K562 (cell line): ENCODE measurements around the gene OR2V2. TPM values are rescaled to one million over a fixed set of nuclear protein-coding genes. Genes with fewer than 3 reads are reported as not detected.
A peak's percentile ranks its signal among the peaks of the same experiment; 100 is the strongest.

Source experiments
- ATF1 ChIP-seq, 2 experiments: fragments of 450-650 bp in 1 of 2; IDR thresholded peaks; 2 replicates each; pipeline ENCODE4 v1.6.1; 2016; ENCODE audit warnings: missing compliant biosample characterization in 1 of 2, missing genetic modification characterization in 1 of 2
- CREM ChIP-seq: IDR thresholded peaks from 2 replicates; pipeline ENCODE4 v1.6.1; 2014; ENCODE audit warnings: antibody characterized with exemption, low read depth
- EZH2 ChIP-seq: IDR thresholded peaks from 2 replicates; pipeline ENCODE4 v1.6.1; 2012; ENCODE audit warnings: low read depth, mild to moderate bottlenecking, inconsistent platforms, low read length, borderline replicate concordance
- FOXK2 ChIP-seq, 2 experiments: fragments of 450-650 bp; IDR thresholded peaks in 1 of 2; conservative IDR thresholded peaks in 1 of 2; 2 replicates each; pipeline ENCODE4 v1.6.1; 2016; ENCODE audit warnings: low read depth in 2 of 2, mild to moderate bottlenecking in 1 of 2
- polyA plus RNA-seq, 8 experiments: library from polyadenylated mRNA; depleted of rRNA in 4 of 8; stranded (reverse) in 5 of 8; unstranded in 3 of 8; fragments of >200 nt; fragmentation: Nextera tagmentation in 2 of 8; fragmentation: Illumina TruSeq in 1 of 8; extraction: Ambion mirVana in 2 of 8; extraction: Trizol in 1 of 8; gene quantifications; 2 replicates each; pipeline versions ENCODE4 v1.2.1 to v1.2.3, GENCODE V29; 2011 to 2014; ENCODE audit warnings: inconsistent platforms in 1 of 8, missing spikeins in 1 of 8
- total RNA-seq, 7 experiments: library from RNA; depleted of rRNA in 6 of 7; stranded (reverse); fragments of >200 nt in 6 of 7; fragmentation: Illumina TruSeq in 2 of 7; extraction: Trizol in 2 of 7; gene quantifications; 2 replicates each; pipeline versions ENCODE4 v1.2.1 to v1.2.3, GENCODE V29; 2011 to 2021; ENCODE audit warnings: low replicate concordance in 1 of 7
- TF ChIP-seq, protein P1 (sequence below), 2 experiments: fragments of 450-650 bp; conservative IDR thresholded peaks; 2 replicates each; pipeline ENCODE4 v1.6.1; 2017; ENCODE audit warnings: mild to moderate bottlenecking in 2 of 2, moderate library complexity in 2 of 2
- TF ChIP-seq, protein P2 (sequence below): sonication (generic); formaldehyde crosslinking; IDR thresholded peaks from 2 replicates; pipeline ENCODE4 v1.8.1; 2023; ENCODE audit warnings: mild to moderate bottlenecking, missing genetic modification reagents

OR2V2 gene
- total and polyA plus RNA-seq, 9 of the 15 experiments (the other 6 are each of a cell fraction or from before 2014, with no cell fraction given), result 0.01 TPM; not detected in 8

DNA sequence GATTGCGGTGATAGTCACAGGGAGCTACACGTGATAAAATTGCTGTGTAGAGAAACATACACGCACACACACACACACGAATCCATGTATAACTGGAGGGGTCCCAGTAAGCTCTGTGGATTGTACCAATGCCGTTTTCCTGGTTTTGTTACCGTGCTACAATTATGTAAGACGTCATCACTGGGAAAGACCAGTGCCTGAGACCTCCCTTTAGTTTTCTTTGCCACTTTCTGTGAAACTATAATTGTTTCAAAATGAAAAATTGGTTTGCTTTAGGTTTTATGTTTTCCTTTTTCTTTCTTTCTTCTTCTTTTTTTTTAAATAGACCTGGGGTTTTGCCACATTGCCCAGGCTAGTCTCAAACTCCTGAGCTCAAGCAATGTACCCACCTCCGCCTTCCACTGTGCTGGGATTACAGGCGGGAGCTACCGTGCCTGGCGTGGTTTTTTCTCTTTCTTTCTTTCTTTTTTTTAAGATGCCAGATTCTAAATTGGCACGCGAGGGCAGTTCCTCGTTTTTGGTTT lies 21.3 kb downstream of the OR2V2 start (continued):
- TF ChIP-seq, protein P1, sequence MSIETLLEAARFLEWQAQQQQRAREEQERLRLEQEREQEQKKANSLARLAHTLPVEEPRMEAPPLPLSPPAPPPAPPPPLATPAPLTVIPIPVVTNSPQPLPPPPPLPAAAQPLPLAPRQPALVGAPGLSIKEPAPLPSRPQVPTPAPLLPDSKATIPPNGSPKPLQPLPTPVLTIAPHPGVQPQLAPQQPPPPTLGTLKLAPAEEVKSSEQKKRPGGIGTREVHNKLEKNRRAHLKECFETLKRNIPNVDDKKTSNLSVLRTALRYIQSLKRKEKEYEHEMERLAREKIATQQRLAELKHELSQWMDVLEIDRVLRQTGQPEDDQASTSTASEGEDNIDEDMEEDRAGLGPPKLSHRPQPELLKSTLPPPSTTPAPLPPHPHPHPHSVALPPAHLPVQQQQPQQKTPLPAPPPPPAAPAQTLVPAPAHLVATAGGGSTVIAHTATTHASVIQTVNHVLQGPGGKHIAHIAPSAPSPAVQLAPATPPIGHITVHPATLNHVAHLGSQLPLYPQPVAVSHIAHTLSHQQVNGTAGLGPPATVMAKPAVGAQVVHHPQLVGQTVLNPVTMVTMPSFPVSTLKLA (conservative IDR thresholded peaks at IDR 0.05), result 0 out of 4 replicates have a peak, but pooled peaks of 1 of the 2 experiments have one; percentile 9
- TF ChIP-seq FOXK2 (conservative IDR thresholded peaks at IDR 0.05 in 1 of 2, IDR thresholded peaks at IDR 0.05 in 1 of 2; ENCODE audit: low read depth in 2 of 2), result peak; percentile 12 to 50; a peak in 2 of 4 replicates
- TF ChIP-seq ATF1 (CRISPR knock-in tag; IDR thresholded peaks at IDR 0.05), result no peak
- TF ChIP-seq ATF1 (tag; IDR thresholded peaks at IDR 0.05), result peak; percentile 52
- TF ChIP-seq, protein P2, sequence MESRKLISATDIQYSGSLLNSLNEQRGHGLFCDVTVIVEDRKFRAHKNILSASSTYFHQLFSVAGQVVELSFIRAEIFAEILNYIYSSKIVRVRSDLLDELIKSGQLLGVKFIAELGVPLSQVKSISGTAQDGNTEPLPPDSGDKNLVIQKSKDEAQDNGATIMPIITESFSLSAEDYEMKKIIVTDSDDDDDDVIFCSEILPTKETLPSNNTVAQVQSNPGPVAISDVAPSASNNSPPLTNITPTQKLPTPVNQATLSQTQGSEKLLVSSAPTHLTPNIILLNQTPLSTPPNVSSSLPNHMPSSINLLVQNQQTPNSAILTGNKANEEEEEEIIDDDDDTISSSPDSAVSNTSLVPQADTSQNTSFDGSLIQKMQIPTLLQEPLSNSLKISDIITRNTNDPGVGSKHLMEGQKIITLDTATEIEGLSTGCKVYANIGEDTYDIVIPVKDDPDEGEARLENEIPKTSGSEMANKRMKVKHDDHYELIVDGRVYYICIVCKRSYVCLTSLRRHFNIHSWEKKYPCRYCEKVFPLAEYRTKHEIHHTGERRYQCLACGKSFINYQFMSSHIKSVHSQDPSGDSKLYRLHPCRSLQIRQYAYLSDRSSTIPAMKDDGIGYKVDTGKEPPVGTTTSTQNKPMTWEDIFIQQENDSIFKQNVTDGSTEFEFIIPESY (CRISPR knock-in tag), result no peak
- TF ChIP-seq EZH2, result no peak
- peak; percentile 63 for TF ChIP-seq CREM
- TF ChIP-seq, all 486 proteins: peak for 13
